ENCODE measurements around the gene MPDZ.

The MPDZ gene

GRCh38 chr9:13279284-13280141 lies at the start of gene MPDZ:
MPDZ (minus strand) TSS chr9:13279692; CDS start chr9:13250315, 29,377 bp downstream.
- Mint-ChIP-seq H3K27me3 (peaks cover 32% of the 10 kb centered on the region), H3K4me1 (ENCODE audit: low read depth) (no peaks in the 10 kb centered on the region), H3K36me3 (ENCODE audit: low read depth) (no peaks in the 10 kb centered on the region), H3K27ac (no peak within 1 kb of the TSS), H3K4me3 (no peak within 1 kb of the TSS), H3K9me3 (no peaks in the 10 kb centered on the region)
- no peak for DNase-seq

GRCh38 chr9:13324988-13325387 lies 45.5 kb upstream of the MPDZ start:
- no peaks in the 10 kb centered on the region for H3K36me3 Mint-ChIP-seq (ENCODE audit: low read depth)
- no peaks in the 10 kb centered on the region for H3K27me3 Mint-ChIP-seq
- H3K27ac Mint-ChIP-seq, result no peak overlapping the region
- H3K9me3 Mint-ChIP-seq, result peaks cover 8% of the 10 kb centered on the region
- H3K4me3 Mint-ChIP-seq, result no peak overlapping the region
- DNase-seq, result no peak
- no peaks in the 10 kb centered on the region for H3K4me1 Mint-ChIP-seq (ENCODE audit: low read depth)

GRCh38 chr9:13322828-13323550 lies 43.5 kb upstream of the MPDZ start:
- no peak overlapping the region for H3K27ac Mint-ChIP-seq
- no peak for DNase-seq
- no peak overlapping the region for H3K4me3 Mint-ChIP-seq
- no peaks in the 10 kb centered on the region for H3K27me3 Mint-ChIP-seq
- H3K36me3 Mint-ChIP-seq (ENCODE audit: low read depth), result no peaks in the 10 kb centered on the region
- no peaks in the 10 kb centered on the region for H3K4me1 Mint-ChIP-seq (ENCODE audit: low read depth)
- H3K9me3 Mint-ChIP-seq, result peaks cover 12% of the 10 kb centered on the region

- no peak overlapping the region for H3K27ac Mint-ChIP-seq
- H3K4me3 Mint-ChIP-seq, result no peak overlapping the region
- H3K27me3 Mint-ChIP-seq, result no peaks in the 10 kb centered on the region
- H3K36me3 Mint-ChIP-seq (ENCODE audit: low read depth), result no peaks in the 10 kb centered on the region
- DNase-seq, result no peak
- H3K9me3 Mint-ChIP-seq, result peaks cover 10% of the 10 kb centered on the region
- no peaks in the 10 kb centered on the region for H3K4me1 Mint-ChIP-seq (ENCODE audit: low read depth)
Observed at GRCh38 chr9:13318027-13318426, 38.5 kb upstream of the MPDZ start.

- H3K36me3 Mint-ChIP-seq (ENCODE audit: low read depth), result no peaks in the 10 kb centered on the region
- no peaks in the 10 kb centered on the region for H3K4me1 Mint-ChIP-seq (ENCODE audit: low read depth)
Observed at GRCh38 chr9:13296972-13297371, 17.5 kb upstream of the MPDZ start.

GRCh38 chr9:13295556-13295955 lies 16.1 kb upstream of the MPDZ start:
- H3K9me3 Mint-ChIP-seq, result peaks cover 16% of the 10 kb centered on the region
- no peaks in the 10 kb centered on the region for H3K4me1 Mint-ChIP-seq (ENCODE audit: low read depth)
- H3K36me3 Mint-ChIP-seq (ENCODE audit: low read depth), result no peaks in the 10 kb centered on the region
- H3K27me3 Mint-ChIP-seq, result no peaks in the 10 kb centered on the region
- no peak for DNase-seq
- H3K27ac Mint-ChIP-seq, result no peak overlapping the region
- H3K4me3 Mint-ChIP-seq, result no peak overlapping the region

More at GRCh38 chr9:13296972-13297371, 17.5 kb upstream of the MPDZ start:
- DNase-seq, result no peak
- H3K27ac Mint-ChIP-seq, result no peak overlapping the region
- no peaks in the 10 kb centered on the region for H3K27me3 Mint-ChIP-seq
- H3K4me3 Mint-ChIP-seq, result no peak overlapping the region
- H3K9me3 Mint-ChIP-seq, result peaks cover 14% of the 10 kb centered on the region

- no peaks in the 10 kb centered on the region for H3K4me1 Mint-ChIP-seq (ENCODE audit: low read depth)
- H3K9me3 Mint-ChIP-seq, result peaks cover 17% of the 10 kb centered on the region
- no peak for DNase-seq
- no peaks in the 10 kb centered on the region for H3K27me3 Mint-ChIP-seq
- no peak overlapping the region for H3K27ac Mint-ChIP-seq
- H3K36me3 Mint-ChIP-seq (ENCODE audit: low read depth), result no peaks in the 10 kb centered on the region
- H3K4me3 Mint-ChIP-seq, result no peak overlapping the region
Observed at GRCh38 chr9:13292782-13293181, 13.3 kb upstream of the MPDZ start.

- H3K4me3 Mint-ChIP-seq, result no peak overlapping the region
- no peaks in the 10 kb centered on the region for H3K36me3 Mint-ChIP-seq (ENCODE audit: low read depth)
- no peaks in the 10 kb centered on the region for H3K4me1 Mint-ChIP-seq (ENCODE audit: low read depth)
- no peak overlapping the region for H3K27ac Mint-ChIP-seq
- H3K27me3 Mint-ChIP-seq, result no peaks in the 10 kb centered on the region
- no peak for DNase-seq
- peaks cover 19% of the 10 kb centered on the region for H3K9me3 Mint-ChIP-seq
Observed at GRCh38 chr9:13292158-13292557, 12.7 kb upstream of the MPDZ start.

GRCh38 chr9:13291718-13292117 lies 12.2 kb upstream of the MPDZ start:
- no peak overlapping the region for H3K4me3 Mint-ChIP-seq

GRCh38 chr9:13284011-13284410 lies 4.5 kb upstream of the MPDZ start:
- Mint-ChIP-seq H3K27me3 (peaks cover 15% of the 10 kb centered on the region), H3K4me3 (no peak overlapping the region), H3K9me3 (peaks cover 8% of the 10 kb centered on the region), H3K27ac (no peak overlapping the region), H3K4me1 (ENCODE audit: low read depth) (no peaks in the 10 kb centered on the region), H3K36me3 (ENCODE audit: low read depth) (no peaks in the 10 kb centered on the region)
- no peak for DNase-seq

More at GRCh38 chr9:13291718-13292117, 12.2 kb upstream of the MPDZ start:
- no peaks in the 10 kb centered on the region for H3K27me3 Mint-ChIP-seq
- peaks cover 17% of the 10 kb centered on the region for H3K9me3 Mint-ChIP-seq
- no peak for DNase-seq
- no peak overlapping the region for H3K27ac Mint-ChIP-seq
- no peaks in the 10 kb centered on the region for H3K36me3 Mint-ChIP-seq (ENCODE audit: low read depth)
- no peaks in the 10 kb centered on the region for H3K4me1 Mint-ChIP-seq (ENCODE audit: low read depth)

GRCh38 chr9:13282998-13283397 lies 3.5 kb upstream of the MPDZ start:
- Mint-ChIP-seq H3K9me3 (peaks cover 3% of the 10 kb centered on the region), H3K4me3 (no peak overlapping the region), H3K4me1 (ENCODE audit: low read depth) (no peaks in the 10 kb centered on the region), H3K36me3 (ENCODE audit: low read depth) (no peaks in the 10 kb centered on the region), H3K27ac (no peak overlapping the region), H3K27me3 (peaks cover 22% of the 10 kb centered on the region)
- DNase-seq, result no peak

GRCh38 chr9:13281356-13282016 lies 2.0 kb upstream of the MPDZ start:
- Mint-ChIP-seq H3K27me3 (peaks cover 32% of the 10 kb centered on the region), H3K4me3 (no peak overlapping the region)
- no peak for DNase-seq

GRCh38 chr9:13278368-13279246 lies 885 bp downstream of the MPDZ start:
- no peak overlapping the region for H3K27ac Mint-ChIP-seq
- H3K4me3 Mint-ChIP-seq, result no peak overlapping the region
- H3K4me1 Mint-ChIP-seq (ENCODE audit: low read depth), result no peaks in the 10 kb centered on the region
- no peaks in the 10 kb centered on the region for H3K36me3 Mint-ChIP-seq (ENCODE audit: low read depth)
- no peaks in the 10 kb centered on the region for H3K9me3 Mint-ChIP-seq
- peaks cover 32% of the 10 kb centered on the region for H3K27me3 Mint-ChIP-seq
- no peak for DNase-seq

More at GRCh38 chr9:13281356-13282016, 2.0 kb upstream of the MPDZ start:
- no peaks in the 10 kb centered on the region for H3K36me3 Mint-ChIP-seq (ENCODE audit: low read depth)
- H3K9me3 Mint-ChIP-seq, result no peaks in the 10 kb centered on the region
- no peak overlapping the region for H3K27ac Mint-ChIP-seq
- H3K4me1 Mint-ChIP-seq (ENCODE audit: low read depth), result no peaks in the 10 kb centered on the region

GRCh38 chr9:13278023-13278367 lies 1.5 kb downstream of the MPDZ start:
- no peak for DNase-seq
- Mint-ChIP-seq H3K4me3 (no peak overlapping the region), H3K27ac (no peak overlapping the region), H3K4me1 (ENCODE audit: low read depth) (no peaks in the 10 kb centered on the region), H3K36me3 (ENCODE audit: low read depth) (no peaks in the 10 kb centered on the region), H3K9me3 (no peaks in the 10 kb centered on the region), H3K27me3 (peaks cover 32% of the 10 kb centered on the region)
